ENCODE measurements around the gene RCN1. TPM values are rescaled to one million over a fixed set of nuclear protein-coding genes. Genes with fewer than 3 reads are reported as not detected.

Gene RCN1
- total RNA-seq, 4 donors from 2014 or later, result 14.7 to 27.0 (median 18.1) TPM

DNA sequence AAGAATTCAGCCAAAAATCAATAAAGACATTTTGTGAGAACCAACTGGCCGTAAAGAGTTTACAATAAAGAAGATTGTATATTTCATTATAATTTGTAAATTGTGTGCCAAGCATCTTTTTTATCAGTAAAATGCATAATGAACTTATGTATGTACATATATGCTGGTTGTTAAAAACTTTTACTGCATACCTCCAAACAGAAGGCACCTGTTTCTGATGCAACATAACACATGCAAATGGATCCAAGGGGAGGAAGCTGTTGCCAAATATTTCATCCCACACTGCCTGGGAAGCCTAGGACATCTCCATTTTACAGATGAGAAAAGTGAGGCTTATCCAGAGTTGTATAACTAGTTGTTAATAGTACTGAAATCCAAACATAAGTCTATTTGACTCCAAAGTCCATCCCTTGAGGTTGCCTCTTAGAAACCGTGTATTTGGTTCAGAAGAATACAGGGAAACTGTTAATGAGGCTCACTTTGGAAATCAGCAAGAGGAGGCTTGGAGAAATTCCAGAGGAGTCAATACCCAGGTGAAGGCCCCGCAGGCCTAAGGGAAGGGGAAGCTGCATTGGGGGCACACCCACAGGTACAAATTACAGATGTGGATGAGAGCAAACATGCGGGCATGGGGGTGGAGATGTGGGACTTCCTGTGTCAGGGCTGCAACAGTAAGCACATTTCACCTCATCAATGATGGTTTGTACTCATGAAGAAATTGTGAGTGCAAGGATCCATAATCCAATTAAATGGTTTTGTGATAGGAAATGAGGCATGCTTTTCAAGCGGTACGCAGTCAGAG, 51.1 kb downstream of the RCN1 start:
- intact Hi-C loops (cut with DNase I; ENCODE audit: low total_unique reads), result no loop called here
- H3K27ac ChIP-seq, result no peak overlapping the region
- no peaks in the 10 kb centered on the region for H3K9me3 ChIP-seq
- H3K4me1 ChIP-seq, result no peaks in the 10 kb centered on the region
- in situ Hi-C loops (cut with MboI; ENCODE audit: low sequenced_read_pairs in 4 of 4), result no loop called here
- H3K36me3 ChIP-seq, result no peaks in the 10 kb centered on the region
- H3K27me3 ChIP-seq, result no peaks in the 10 kb centered on the region
- no peak overlapping the region for H3K4me3 ChIP-seq
- DNase-seq (no peak), ATAC-seq (no peak)
- TF ChIP-seq, protein P1, sequence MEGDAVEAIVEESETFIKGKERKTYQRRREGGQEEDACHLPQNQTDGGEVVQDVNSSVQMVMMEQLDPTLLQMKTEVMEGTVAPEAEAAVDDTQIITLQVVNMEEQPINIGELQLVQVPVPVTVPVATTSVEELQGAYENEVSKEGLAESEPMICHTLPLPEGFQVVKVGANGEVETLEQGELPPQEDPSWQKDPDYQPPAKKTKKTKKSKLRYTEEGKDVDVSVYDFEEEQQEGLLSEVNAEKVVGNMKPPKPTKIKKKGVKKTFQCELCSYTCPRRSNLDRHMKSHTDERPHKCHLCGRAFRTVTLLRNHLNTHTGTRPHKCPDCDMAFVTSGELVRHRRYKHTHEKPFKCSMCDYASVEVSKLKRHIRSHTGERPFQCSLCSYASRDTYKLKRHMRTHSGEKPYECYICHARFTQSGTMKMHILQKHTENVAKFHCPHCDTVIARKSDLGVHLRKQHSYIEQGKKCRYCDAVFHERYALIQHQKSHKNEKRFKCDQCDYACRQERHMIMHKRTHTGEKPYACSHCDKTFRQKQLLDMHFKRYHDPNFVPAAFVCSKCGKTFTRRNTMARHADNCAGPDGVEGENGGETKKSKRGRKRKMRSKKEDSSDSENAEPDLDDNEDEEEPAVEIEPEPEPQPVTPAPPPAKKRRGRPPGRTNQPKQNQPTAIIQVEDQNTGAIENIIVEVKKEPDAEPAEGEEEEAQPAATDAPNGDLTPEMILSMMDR (IDR thresholded peaks at IDR 0.05 in 4 of 5, conservative IDR thresholded peaks at IDR 0.05 in 1 of 5), result no peak
- no peak for TF ChIP-seq POLR2A (IDR thresholded peaks at IDR 0.05)

- Histone ChIP-seq H3K27me3 (no peaks in the 10 kb centered on the region), H3K4me3 (no peak overlapping the region), H3K36me3 (no peaks in the 10 kb centered on the region), H3K27ac (no peak overlapping the region), H3K4me1 (no peaks in the 10 kb centered on the region), H3K9me3 (no peaks in the 10 kb centered on the region)
- TF ChIP-seq, protein P1 (IDR thresholded peaks at IDR 0.05 in 4 of 5, conservative IDR thresholded peaks at IDR 0.05 in 1 of 5), result no peak
- TF ChIP-seq POLR2A (IDR thresholded peaks at IDR 0.05), result no peak
- intact Hi-C loops (cut with DNase I; ENCODE audit: low total_unique reads), result no loop called here
- in situ Hi-C loops (cut with MboI; ENCODE audit: low sequenced_read_pairs in 4 of 4), result no loop called here
- DNase-seq, result no peak
- ATAC-seq, result no peak
These were observed 52.5 kb downstream of the RCN1 start for GRCh38 chr11:32143378-32143777.

DNA sequence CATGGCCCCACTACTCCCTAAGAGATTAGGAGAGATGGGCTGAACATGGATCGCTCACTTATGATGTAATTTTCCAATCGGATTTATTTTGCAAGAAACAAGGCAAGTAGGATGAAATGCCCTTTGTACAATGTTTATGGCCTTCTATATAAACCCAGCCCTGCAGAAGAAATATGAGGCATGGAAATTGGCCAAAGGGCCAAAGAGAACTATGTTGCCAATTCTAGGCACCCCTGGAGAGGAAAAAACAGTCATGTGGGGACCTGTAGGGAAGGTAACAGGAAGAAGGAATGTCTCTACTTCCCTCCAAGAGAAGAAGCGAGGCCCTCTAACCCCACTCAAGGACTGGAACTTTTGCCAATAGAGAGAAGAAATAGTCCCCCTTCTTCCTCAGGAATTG, 54.4 kb downstream of the RCN1 start:
- Histone ChIP-seq H3K27me3 (no peaks in the 10 kb centered on the region), H3K4me3 (no peak overlapping the region), H3K27ac (no peak overlapping the region), H3K36me3 (no peaks in the 10 kb centered on the region), H3K4me1 (no peaks in the 10 kb centered on the region), H3K9me3 (no peaks in the 10 kb centered on the region)
- no peak for TF ChIP-seq POLR2A (IDR thresholded peaks at IDR 0.05)
- TF ChIP-seq, protein P1 (IDR thresholded peaks at IDR 0.05 in 4 of 5, conservative IDR thresholded peaks at IDR 0.05 in 1 of 5), result no peak
- in situ Hi-C loops (cut with MboI; ENCODE audit: low sequenced_read_pairs in 4 of 4) (no loop called here), intact Hi-C loops (cut with DNase I; ENCODE audit: low total_unique reads) (no loop called here)
- DNase-seq, result no peak
- no peak for ATAC-seq

DNA sequence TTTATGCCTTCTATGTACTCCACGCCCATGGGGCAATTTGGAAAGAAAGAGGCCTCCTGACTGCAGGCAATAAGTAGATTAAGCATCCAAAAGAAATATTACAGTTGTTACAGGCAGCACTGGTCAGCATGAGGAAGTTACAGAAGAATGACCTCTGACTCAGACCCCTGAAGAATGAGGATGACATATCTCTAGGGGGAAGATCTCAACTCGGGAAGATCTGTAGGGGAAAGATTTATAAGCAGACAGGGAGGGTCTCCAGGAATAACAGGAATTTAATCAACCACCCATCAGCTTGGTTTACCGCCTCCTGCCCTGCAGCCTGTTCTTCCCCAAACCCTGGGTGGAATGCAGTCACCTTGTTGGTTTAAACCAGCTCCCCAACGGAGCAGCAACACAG, 58.0 kb downstream of the RCN1 start:
- H3K9me3 ChIP-seq, result no peaks in the 10 kb centered on the region
- DNase-seq, result no peak
- H3K27me3 ChIP-seq, result no peaks in the 10 kb centered on the region
- ATAC-seq, result no peak
- H3K27ac ChIP-seq, result no peak overlapping the region
- no peaks in the 10 kb centered on the region for H3K36me3 ChIP-seq
- peaks cover 0 to 3% of the 10 kb centered on the region in 2 donors for H3K4me1 ChIP-seq
- TF ChIP-seq, protein P1 (IDR thresholded peaks at IDR 0.05 in 4 of 5, conservative IDR thresholded peaks at IDR 0.05 in 1 of 5), result no peak
- intact Hi-C loops (cut with DNase I; ENCODE audit: low total_unique reads) (no loop called here), in situ Hi-C loops (cut with MboI; ENCODE audit: low sequenced_read_pairs in 4 of 4) (no loop called here)
- H3K4me3 ChIP-seq, result no peak overlapping the region

DNA sequence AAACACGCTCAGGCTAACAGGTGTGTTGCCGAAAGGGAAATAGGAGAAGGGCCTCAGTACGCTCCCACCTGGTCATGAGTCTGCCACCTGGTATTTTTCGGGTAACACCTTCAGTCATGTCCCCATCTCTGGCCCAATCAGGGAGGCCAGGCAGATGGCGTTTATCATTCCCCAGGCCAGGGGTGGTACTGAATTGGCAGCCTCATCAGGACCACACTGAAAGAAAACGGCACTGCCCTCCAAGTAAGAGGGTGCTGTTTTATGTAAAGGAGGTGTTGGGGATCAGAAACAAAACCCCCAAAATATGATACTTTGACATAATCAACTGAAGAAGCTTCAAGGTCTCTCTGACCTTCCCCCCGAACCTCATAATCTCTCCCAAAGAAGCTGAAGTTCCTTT, 58.9 kb downstream of the RCN1 start:
- in situ Hi-C loops (cut with MboI; ENCODE audit: low sequenced_read_pairs in 4 of 4) (no loop called here), intact Hi-C loops (cut with DNase I; ENCODE audit: low total_unique reads) (no loop called here)
- Histone ChIP-seq H3K4me1 (peaks cover 0 to 3% of the 10 kb centered on the region in 2 donors), H3K4me3 (no peak overlapping the region), H3K27me3 (no peaks in the 10 kb centered on the region), H3K36me3 (no peaks in the 10 kb centered on the region), H3K27ac (no peak overlapping the region), H3K9me3 (no peaks in the 10 kb centered on the region)
- DNase-seq, result no peak
- TF ChIP-seq POLR2A (IDR thresholded peaks at IDR 0.05), result no peak
- TF ChIP-seq, protein P1 (IDR thresholded peaks at IDR 0.05 in 4 of 5, conservative IDR thresholded peaks at IDR 0.05 in 1 of 5), result no peak
- ATAC-seq, result no peak
